Activated naive CD4-positive, alpha-beta T cell treated with Interleukin-2 at 50 U/mL for 16 hours (primary cell): Measurements from ENCODE around the gene HOMEZ.
"Not testable (repeated sequence)": the region's sequence is repeated elsewhere in the genome, so short reads cannot be mapped to it uniquely, and the experiment has no call there.

Experiments used
- DNase-seq: peaks from one replicate; pipeline ENCODE4 v3.0.0-alpha.2; 2020

The HOMEZ gene

GRCh38 chr14:23277928-23278327 lies 8.0 kb downstream of the HOMEZ start:
- not testable (repeated sequence) for DNase-seq

- no peak for DNase-seq
These were observed 8.7 kb downstream of the HOMEZ start for GRCh38 chr14:23277189-23277588.

- no peak for DNase-seq
These were observed 10.5 kb downstream of the HOMEZ start for GRCh38 chr14:23275412-23275811.

- no peak for DNase-seq
These were observed 16.7 kb downstream of the HOMEZ start for GRCh38 chr14:23269193-23269592.

DNA sequence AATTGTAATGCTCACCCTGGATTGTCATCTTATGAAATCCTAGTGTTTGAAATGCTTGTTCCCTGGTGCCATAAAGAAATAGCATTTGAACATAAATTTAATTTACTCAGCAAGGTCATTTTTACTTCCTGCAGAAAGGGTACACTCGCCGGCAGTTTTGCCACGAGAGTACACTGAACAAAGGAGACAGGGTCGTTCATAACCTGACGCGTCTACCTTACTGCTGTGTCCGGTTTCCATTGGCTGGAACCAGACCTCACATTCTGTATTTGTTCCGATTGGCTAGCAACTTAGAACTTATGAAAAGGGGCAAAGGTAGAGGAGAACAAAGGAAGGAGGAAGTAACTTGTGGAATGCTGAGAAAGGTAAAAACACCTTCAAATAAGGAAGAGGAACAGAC lies 25.1 kb downstream of the HOMEZ start:
- DNase-seq: not testable (repeated sequence)

GRCh38 chr14:23259426-23259825 lies 26.5 kb downstream of the HOMEZ start:
- no peak for DNase-seq

GRCh38 chr14:23258256-23258655 lies 27.7 kb downstream of the HOMEZ start:
- no peak for DNase-seq

- DNase-seq: no peak
These were observed 33.3 kb downstream of the HOMEZ start for GRCh38 chr14:23252420-23253333.

DNA sequence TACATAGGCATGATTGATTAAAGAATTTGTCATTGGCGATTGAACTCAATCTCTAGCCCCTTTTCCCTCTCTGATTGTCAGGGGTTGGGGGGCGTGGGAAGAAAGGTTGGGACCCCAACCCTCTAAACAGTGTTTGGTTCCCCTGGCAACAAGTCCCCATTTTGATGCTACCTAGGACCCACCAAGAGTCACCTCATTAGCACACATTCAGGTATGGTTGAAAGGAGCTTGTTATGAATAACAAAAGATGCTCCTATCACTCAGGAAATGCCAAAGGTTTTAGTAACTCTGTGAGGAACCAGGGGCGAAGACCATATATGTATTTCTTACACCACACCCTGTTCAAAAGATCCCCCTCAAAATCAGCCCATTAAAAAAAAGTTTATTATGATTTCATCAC lies 33.9 kb downstream of the HOMEZ start:
- no peak for DNase-seq

DNA sequence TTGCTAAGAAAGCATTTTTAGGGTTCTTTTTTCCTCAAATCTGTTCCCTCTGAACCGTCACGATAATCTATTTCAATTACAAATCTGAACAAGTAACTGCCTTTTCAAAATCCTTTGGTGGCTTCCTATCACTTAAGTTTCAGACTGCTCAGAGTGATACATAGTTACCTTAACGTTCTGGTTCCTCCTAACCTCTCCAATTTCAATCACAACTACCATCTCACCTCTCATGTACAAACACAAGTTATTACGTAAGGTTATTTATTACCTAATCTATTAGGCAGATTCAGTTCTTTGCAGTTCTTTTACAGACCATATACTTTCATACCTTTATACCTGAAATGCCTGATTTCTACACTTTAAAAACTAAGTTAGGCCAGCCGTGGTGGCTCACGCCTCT lies 36.1 kb downstream of the HOMEZ start:
- DNase-seq: no peak

DNA sequence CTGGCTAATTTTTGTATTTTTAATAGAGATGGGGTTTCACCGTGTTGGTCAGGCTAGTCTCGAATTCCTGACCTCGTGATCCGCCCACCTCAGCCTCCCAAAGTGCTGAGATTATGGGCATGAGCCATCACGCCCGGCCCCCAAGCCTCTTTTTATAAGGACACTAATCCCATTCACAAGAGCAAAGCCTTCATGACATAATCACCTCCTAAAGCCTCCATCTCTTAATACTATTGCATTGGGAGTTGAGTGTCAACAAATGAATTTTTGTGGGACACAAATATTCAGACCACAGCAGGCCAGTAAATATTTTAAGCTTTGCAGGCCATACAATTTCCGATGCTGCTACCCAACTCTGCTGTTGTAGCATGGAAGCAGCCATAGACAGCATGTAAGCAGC lies 37.3 kb downstream of the HOMEZ start:
- DNase-seq: no peak

- no peak for DNase-seq
These were observed 40.6 kb downstream of the HOMEZ start for GRCh38 chr14:23245282-23245681.

GRCh38 chr14:23243066-23243465 lies 42.9 kb downstream of the HOMEZ start:
- DNase-seq: no peak

DNA sequence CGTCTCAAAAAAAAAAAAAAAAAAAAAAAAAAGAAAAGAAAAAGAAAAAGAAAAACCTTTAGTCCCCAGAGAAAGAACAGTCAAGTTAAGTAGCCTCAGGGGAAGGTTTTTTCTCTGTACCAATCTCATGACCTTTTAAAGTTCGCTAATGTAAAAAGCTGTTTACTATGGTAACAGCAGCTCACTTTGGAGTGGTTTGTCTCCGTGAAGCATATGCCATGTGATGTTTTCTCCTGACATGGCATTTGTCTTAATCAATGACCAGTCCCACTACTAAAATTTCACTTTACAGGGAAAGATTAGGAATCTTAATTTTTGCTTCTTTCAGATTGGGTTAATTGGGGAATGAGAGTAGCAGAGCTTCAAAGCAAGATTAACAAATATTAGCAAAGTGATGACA lies 43.9 kb downstream of the HOMEZ start:
- no peak for DNase-seq

DNA sequence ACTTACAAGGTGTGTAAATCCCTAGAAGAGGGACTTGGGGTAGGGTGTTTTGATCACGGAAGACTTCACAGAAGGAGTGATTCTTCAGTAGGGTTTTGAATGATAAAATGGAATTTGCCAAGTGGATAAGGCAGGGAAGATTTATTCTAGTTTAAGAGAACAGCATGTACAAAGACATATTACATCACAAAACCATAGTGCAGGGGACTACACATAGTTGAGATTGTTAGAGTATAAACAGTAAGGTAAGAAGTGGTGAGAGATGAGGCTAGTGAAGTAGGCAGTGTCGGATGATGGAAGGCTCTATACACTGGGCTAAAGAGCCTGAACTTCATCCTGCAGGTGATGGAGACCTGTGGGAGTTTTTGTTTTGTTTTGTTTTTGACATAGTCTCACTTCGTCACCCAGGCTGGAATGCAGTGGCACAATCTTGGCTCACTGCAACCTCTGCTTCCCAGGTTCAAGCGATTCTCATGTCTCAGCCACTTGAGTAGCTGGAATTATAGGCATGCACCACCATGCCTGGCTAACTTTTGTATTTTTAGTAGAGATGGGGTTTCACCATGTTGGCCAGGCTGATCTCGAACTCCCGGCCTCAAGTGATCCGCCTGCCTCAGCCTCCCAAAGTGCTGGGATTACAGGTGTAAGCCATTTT lies 44.7 kb downstream of the HOMEZ start:
- DNase-seq: not testable (repeated sequence)

DNA sequence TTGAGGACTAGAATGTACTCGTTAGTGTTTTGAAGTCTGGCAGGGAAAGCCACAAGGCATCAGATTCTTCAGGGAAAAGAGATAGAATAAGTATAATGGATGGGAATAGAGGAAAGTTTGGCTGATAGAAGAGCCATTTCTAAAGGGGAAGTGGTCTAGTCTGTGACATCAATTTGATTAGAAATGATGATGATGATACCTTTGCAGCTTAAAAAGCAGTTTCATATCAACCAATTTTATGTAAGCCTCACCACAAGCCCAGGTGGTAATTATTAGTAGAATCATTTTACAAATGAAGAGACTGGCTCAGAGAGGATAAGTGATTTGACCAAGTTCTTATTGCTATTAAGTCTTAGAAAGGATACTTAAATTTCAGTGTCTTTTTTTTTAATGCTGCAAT lies 45.3 kb downstream of the HOMEZ start:
- DNase-seq: no peak

GRCh38 chr14:23237772-23238594 lies 47.9 kb downstream of the HOMEZ start, which contains the start of gene RNF212B:
Gene RNF212B, plus strand, starts transcription at chr14:23237936. Its CDS starts 2,410 bp downstream, at chr14:23240346.
- peak; percentile 82 for DNase-seq

- DNase-seq: not testable (repeated sequence)
These were observed 53.6 kb downstream of the HOMEZ start for GRCh38 chr14:23232241-23232808.

DNA sequence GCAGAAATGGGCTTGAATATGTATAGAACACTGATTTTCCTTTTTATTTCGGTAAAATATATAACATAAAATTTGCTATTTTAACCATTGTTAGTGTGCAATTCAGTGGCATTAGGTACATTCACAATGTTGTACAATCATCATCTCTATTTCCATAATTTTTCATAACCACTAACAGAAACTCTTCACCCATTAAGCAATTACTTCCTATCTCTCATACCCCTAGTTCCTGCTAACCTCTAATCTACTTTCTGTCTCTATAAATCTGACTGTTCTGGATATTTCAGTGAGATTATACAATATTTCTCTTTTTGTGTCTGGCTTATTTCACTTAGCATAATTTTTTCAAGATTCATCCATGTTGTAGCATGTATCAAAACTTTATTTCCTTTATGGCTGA lies 57.1 kb downstream of the HOMEZ start:
- no peak for DNase-seq

GRCh38 chr14:23227566-23227965 lies 58.4 kb downstream of the HOMEZ start:
- DNase-seq: no peak

DNA sequence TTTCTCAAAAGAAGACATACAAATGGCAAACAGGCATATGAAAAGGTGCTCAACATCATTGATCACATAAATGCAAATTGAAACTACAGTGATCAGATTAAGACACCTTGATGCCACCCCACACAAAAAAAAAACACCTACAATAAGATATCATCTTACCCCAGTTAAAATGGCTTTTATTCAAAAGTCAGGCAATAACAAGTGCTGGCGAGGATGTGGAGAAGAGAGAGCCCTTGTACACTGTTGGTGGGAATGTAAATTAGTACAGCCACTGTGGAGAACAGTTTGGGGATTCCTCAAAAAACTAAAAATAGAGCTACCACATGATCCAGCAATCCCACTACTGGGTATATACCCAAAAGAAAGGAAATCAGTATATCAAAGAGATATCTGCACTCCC lies 61.0 kb downstream of the HOMEZ start:
- DNase-seq: not testable (repeated sequence)
